Measurements from ENCODE around the gene LAPTM5. TPM values are rescaled to one million over a fixed set of nuclear protein-coding genes. Genes with fewer than 3 reads are reported as not detected.

The LAPTM5 gene
- total and polyA plus RNA-seq, 2 donors (not counting 1 experiment from before 2014, with no cell fraction given), result 1,384 to 1,519 TPM

- no peak overlapping the region for H3K9ac ChIP-seq (ENCODE audit: low read length)
- H3K4me1 ChIP-seq (ENCODE audit: control insufficient read depth in 2 of 2, insufficient read depth in 2 of 2, low read length in 2 of 2), result peaks cover 14 to 18% of the 10 kb centered on the region in 2 donors
- Mint-ChIP-seq H3K27ac (no peak overlapping the region), H3K9me3 (ENCODE audit: insufficient read depth) (no peaks in the 10 kb centered on the region), H3K4me3 (no peak overlapping the region), H3K4me1 (peaks cover 22% of the 10 kb centered on the region), H3K27me3 (peaks cover 7% of the 10 kb centered on the region)
- peaks cover 0 to under 1% (median 0%) of the 10 kb centered on the region in 4 experiments for H3K27me3 ChIP-seq (replicated peaks in 1 of 4; ENCODE audit: control extremely low read depth in 1 of 4, control insufficient read depth in 3 of 4, insufficient read depth in 4 of 4, low read length in 3 of 4)
- no peaks in the 10 kb centered on the region for H4K20me1 ChIP-seq (ENCODE audit: control insufficient read depth, insufficient read depth, low read length, poor library complexity, severe bottlenecking)
- DNase-seq (no peak), ATAC-seq (ENCODE audit: low read depth) (no peak)
- no peaks in the 10 kb centered on the region for H3K79me2 ChIP-seq (ENCODE audit: control insufficient read depth, insufficient read depth, low read length)
- H3K27ac ChIP-seq (ENCODE audit: low read length in 2 of 2), result no peak overlapping the region
- H2AFZ ChIP-seq (ENCODE audit: insufficient read depth, low read depth, low read length, poor library complexity, severe bottlenecking), result no peak overlapping the region
- no peak overlapping the region for H3K4me2 ChIP-seq (replicated peaks; ENCODE audit: low read depth, low read length, poor library complexity, severe bottlenecking)
- TF ChIP-seq EZH2 (IDR thresholded peaks at IDR 0.05; ENCODE audit: borderline replicate concordance, insufficient read depth, low read depth, low read length, poor library complexity, severe bottlenecking), result no peak
- no peak overlapping the region for H3K4me3 ChIP-seq (ENCODE audit: control extremely low read depth in 1 of 5, extremely low read depth in 1 of 5, insufficient read depth in 1 of 5, low read depth in 2 of 5, low read length in 4 of 5)
- ChIA-PET CTCF (interaction anchor here (1.2 to 3.3 kb wide), 5 partner anchors 8 to 118 kb away, joined by 5 to 15 read pairs (median 6); no protein-coding TSS in a partner anchor), POLR2A (no interaction called here)
- intact Hi-C loops (cut with micrococcal nuclease), result no loop called here
- no peaks in the 10 kb centered on the region for H3K36me3 ChIP-seq (replicated peaks in 1 of 2; ENCODE audit: control extremely low read depth in 1 of 2, control insufficient read depth in 1 of 2, extremely low read depth in 1 of 2, insufficient read depth in 2 of 2, low read length in 1 of 2)
- 85% methylated on average over 2 of the region's 4 CpGs for whole genome bisulfite sequencing (ENCODE audit: insufficient coverage)
- H3K9me3 ChIP-seq (ENCODE audit: control extremely low read depth in 1 of 3, control insufficient read depth in 2 of 3, insufficient read depth in 1 of 3, low read length in 2 of 3), result no peaks in the 10 kb centered on the region
Observed at GRCh38 chr1:30794260-30794659, 36.7 kb upstream of the LAPTM5 start.

DNA sequence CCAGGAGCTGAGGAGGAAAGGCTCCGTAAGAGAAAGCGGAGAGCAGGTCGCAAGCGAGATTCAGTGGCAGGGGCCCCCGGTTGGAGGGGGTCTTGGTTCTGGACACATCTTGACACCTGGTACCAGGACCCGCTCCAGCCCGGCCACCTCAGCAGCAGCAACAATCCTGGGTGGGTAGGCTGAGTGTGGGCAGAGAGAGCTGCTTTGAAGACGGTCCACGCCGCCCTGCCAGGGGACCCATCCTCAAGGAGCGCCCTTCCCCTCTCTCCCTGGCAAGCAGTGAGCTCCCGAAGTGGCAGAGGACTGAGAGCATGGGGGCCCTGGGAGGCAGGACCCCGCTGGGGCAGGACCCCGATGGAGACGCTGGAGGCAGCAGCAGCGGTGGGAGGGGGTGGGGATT lies 35.6 kb upstream of the LAPTM5 start:
- ATAC-seq (ENCODE audit: low read depth), result no peak
- H2AFZ ChIP-seq (ENCODE audit: insufficient read depth, low read depth, low read length, poor library complexity, severe bottlenecking), result no peak overlapping the region
- H3K27me3 ChIP-seq (replicated peaks in 1 of 4; ENCODE audit: control extremely low read depth in 1 of 4, control insufficient read depth in 3 of 4, insufficient read depth in 4 of 4, low read length in 3 of 4), result peaks cover 0 to 2% (median 0%) of the 10 kb centered on the region in 4 experiments
- no peak overlapping the region for H3K4me3 ChIP-seq (ENCODE audit: control extremely low read depth in 1 of 5, extremely low read depth in 1 of 5, insufficient read depth in 1 of 5, low read depth in 2 of 5, low read length in 4 of 5)
- WGBS (ENCODE audit: insufficient coverage), result 87% methylated on average over 16 of the region's 16 CpGs
- H3K9me3 Mint-ChIP-seq (ENCODE audit: insufficient read depth), result no peaks in the 10 kb centered on the region
- H3K4me3 Mint-ChIP-seq, result no peak overlapping the region
- H3K4me2 ChIP-seq (replicated peaks; ENCODE audit: low read depth, low read length, poor library complexity, severe bottlenecking), result no peak overlapping the region
- TF ChIP-seq EZH2 (IDR thresholded peaks at IDR 0.05; ENCODE audit: borderline replicate concordance, insufficient read depth, low read depth, low read length, poor library complexity, severe bottlenecking), result no peak
- TF ChIP-seq, protein P1, sequence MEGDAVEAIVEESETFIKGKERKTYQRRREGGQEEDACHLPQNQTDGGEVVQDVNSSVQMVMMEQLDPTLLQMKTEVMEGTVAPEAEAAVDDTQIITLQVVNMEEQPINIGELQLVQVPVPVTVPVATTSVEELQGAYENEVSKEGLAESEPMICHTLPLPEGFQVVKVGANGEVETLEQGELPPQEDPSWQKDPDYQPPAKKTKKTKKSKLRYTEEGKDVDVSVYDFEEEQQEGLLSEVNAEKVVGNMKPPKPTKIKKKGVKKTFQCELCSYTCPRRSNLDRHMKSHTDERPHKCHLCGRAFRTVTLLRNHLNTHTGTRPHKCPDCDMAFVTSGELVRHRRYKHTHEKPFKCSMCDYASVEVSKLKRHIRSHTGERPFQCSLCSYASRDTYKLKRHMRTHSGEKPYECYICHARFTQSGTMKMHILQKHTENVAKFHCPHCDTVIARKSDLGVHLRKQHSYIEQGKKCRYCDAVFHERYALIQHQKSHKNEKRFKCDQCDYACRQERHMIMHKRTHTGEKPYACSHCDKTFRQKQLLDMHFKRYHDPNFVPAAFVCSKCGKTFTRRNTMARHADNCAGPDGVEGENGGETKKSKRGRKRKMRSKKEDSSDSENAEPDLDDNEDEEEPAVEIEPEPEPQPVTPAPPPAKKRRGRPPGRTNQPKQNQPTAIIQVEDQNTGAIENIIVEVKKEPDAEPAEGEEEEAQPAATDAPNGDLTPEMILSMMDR (IDR thresholded peaks at IDR 0.05), result no peak
- no peaks in the 10 kb centered on the region for H3K9me3 ChIP-seq (ENCODE audit: control extremely low read depth in 1 of 3, control insufficient read depth in 2 of 3, insufficient read depth in 1 of 3, low read length in 2 of 3)
- intact Hi-C loops (cut with micrococcal nuclease), result no loop called here
- CTCF ChIA-PET, result interaction anchor here (1.2 to 3.3 kb wide), 3 partner anchors 9 to 73 kb away, joined by 5 to 15 read pairs (median 8); no protein-coding TSS in a partner anchor
- H3K4me1 ChIP-seq (ENCODE audit: control insufficient read depth in 2 of 2, insufficient read depth in 2 of 2, low read length in 2 of 2), result peaks cover 14 to 18% of the 10 kb centered on the region in 2 donors
- no peaks in the 10 kb centered on the region for H4K20me1 ChIP-seq (ENCODE audit: control insufficient read depth, insufficient read depth, low read length, poor library complexity, severe bottlenecking)
- H3K27ac Mint-ChIP-seq, result peak overlapping the region; percentile 42
- H3K27ac ChIP-seq (ENCODE audit: low read length in 2 of 2), result no peak overlapping the region
- peaks cover 13% of the 10 kb centered on the region for H3K27me3 Mint-ChIP-seq
- peaks cover 22% of the 10 kb centered on the region for H3K4me1 Mint-ChIP-seq
- H3K79me2 ChIP-seq (ENCODE audit: control insufficient read depth, insufficient read depth, low read length), result no peaks in the 10 kb centered on the region
- H3K9ac ChIP-seq (ENCODE audit: low read length), result no peak overlapping the region
- no peaks in the 10 kb centered on the region for H3K36me3 ChIP-seq (replicated peaks in 1 of 2; ENCODE audit: control extremely low read depth in 1 of 2, control insufficient read depth in 1 of 2, extremely low read depth in 1 of 2, insufficient read depth in 2 of 2, low read length in 1 of 2)
- no peak for DNase-seq
- POLR2A ChIA-PET, result no interaction called here

Data from B cell (primary cell).